Panc1 (cell line): ENCODE results near the gene TRO. TPM values are rescaled to one million over a fixed set of nuclear protein-coding genes. Genes with fewer than 3 reads are reported as not detected.

Experiments
- ATAC-seq: fragments of 200-7000 bp; cut with Tn5 transposase; 2 replicates; pipeline ENCODE4 v1.9.1; 2020; ENCODE audit warnings: mild to moderate bottlenecking, moderate library complexity
- BruUV-seq: library from RNA; stranded (reverse); fragments of 400-500 nt; replicated peaks from 2 replicates; lab custom pipeline; 2021; lab: Mats Ljungman, UMichigan
- CTCF ChIA-PET: fragments of 300-600 bp; sonication (Branson Sonifier 250); formaldehyde crosslinking; loops from one replicate; lab custom pipeline; 2022; ENCODE audit warnings: antibody characterized with exemption; lab: Charles Lee
- POLR2A ChIA-PET: fragments of 300-600 bp; sonication (Branson Sonifier 250); formaldehyde crosslinking; loops from one replicate; lab custom pipeline; 2022; ENCODE audit warnings: antibody characterized with exemption; lab: Charles Lee
- DNase-seq: peaks from one replicate; pipeline ENCODE4 v3.0.0-alpha.2; 2010; ENCODE audit warnings: low read depth, low spot score
- H3K27ac ChIP-seq: 2 replicates; pipeline ENCODE4 v1.5.1; 2011; ENCODE audit warnings: mild to moderate bottlenecking, low read length, inconsistent platforms
- H3K27me3 ChIP-seq: fragments of 200-500 bp; sonication (Bioruptor generic); 2 replicates; pipeline ENCODE4 v1.6.0; 2014; ENCODE audit warnings: low read length, inconsistent platforms; ENCODE audit not compliant: control insufficient read depth, insufficient read depth
- H3K36me3 ChIP-seq: fragments of 200-500 bp; sonication (Bioruptor generic); 2 replicates; pipeline ENCODE4 v1.5.1; 2014; ENCODE audit warnings: inconsistent platforms, mild to moderate bottlenecking, low read length, moderate library complexity; ENCODE audit not compliant: control insufficient read depth, insufficient read depth
- H3K4me1 ChIP-seq: 2 replicates; pipeline ENCODE4 v1.5.1; 2011; ENCODE audit warnings: inconsistent platforms, mild to moderate bottlenecking, low read length, moderate library complexity; ENCODE audit not compliant: control insufficient read depth, insufficient read depth
- H3K4me3 ChIP-seq, 2 experiments: 2 replicates each; pipeline ENCODE4 v1.5.1; 2011 to 2012; ENCODE audit warnings: low read depth in 2 of 2, low read length in 2 of 2, mild to moderate bottlenecking in 2 of 2, inconsistent platforms in 1 of 2, moderate library complexity in 1 of 2
- H3K9me3 ChIP-seq: fragments of 200-500 bp; sonication (Bioruptor generic); 2 replicates; pipeline ENCODE4 v1.5.1; 2014; ENCODE audit warnings: low read depth, mild to moderate bottlenecking, inconsistent platforms, low read length, moderate library complexity; ENCODE audit not compliant: control insufficient read depth, insufficient read depth
- POLR2AphosphoS5 ChIP-seq: IDR thresholded peaks from 2 replicates; pipeline ENCODE4 v1.6.1; 2012; ENCODE audit warnings: mild to moderate bottlenecking, low read depth, low read length, moderate library complexity
- REST ChIP-seq, 2 experiments: IDR thresholded peaks; 2 replicates each; pipeline ENCODE4 v1.6.1; 2011 to 2012; ENCODE audit warnings: low read depth in 2 of 2, control low read depth in 1 of 2, low read length in 1 of 2, mild to moderate bottlenecking in 1 of 2, moderate library complexity in 1 of 2; ENCODE audit not compliant: insufficient read depth in 1 of 2
- SIN3A ChIP-seq: IDR thresholded peaks from 2 replicates; pipeline ENCODE4 v1.6.1; 2012; ENCODE audit warnings: low read depth, mild to moderate bottlenecking, low read length, moderate library complexity, borderline replicate concordance; ENCODE audit not compliant: insufficient read depth
- TCF7L2 ChIP-seq: IDR thresholded peaks from 2 replicates; pipeline ENCODE4 v1.6.1; 2011; ENCODE audit warnings: mild to moderate bottlenecking, low read depth, low read length, inconsistent platforms
- in situ Hi-C: cut with HindIII; loops from 2 replicates; pipeline ENCODE4 v1.10.0; 2016; ENCODE audit warnings: low sequenced_read_pairs, low pct_unique_long_range_greater_than_20kb
- intact Hi-C: fragments of 100-400 bp; cut with micrococcal nuclease; formaldehyde crosslinking; loops from one replicate; pipeline ENCODE4 v1.10.0; 2022; ENCODE audit not compliant: unreplicated experiment
- total RNA-seq: library from RNA; stranded (reverse); gene quantifications from one replicate; pipeline ENCODE4 v1.2.1, GENCODE V29; 2021; ENCODE audit not compliant: unreplicated experiment
- TF ChIP-seq, protein P1 (sequence below): fragments of 450-650 bp; IDR thresholded peaks from 2 replicates; pipeline ENCODE4 v1.5.1; 2017; ENCODE audit warnings: mild to moderate bottlenecking

The TRO gene
- total RNA-seq, 1 experiment from 2014 or later = 2.4 TPM

- Histone ChIP-seq H3K27ac (no peak overlapping the region), H3K4me1 (no peaks in the 10 kb centered on the region), H3K36me3 (no peaks in the 10 kb centered on the region), H3K27me3 (no peaks in the 10 kb centered on the region), H3K9me3 (no peaks in the 10 kb centered on the region), H3K4me3 (no peak overlapping the region)
- TF ChIP-seq, protein P1, sequence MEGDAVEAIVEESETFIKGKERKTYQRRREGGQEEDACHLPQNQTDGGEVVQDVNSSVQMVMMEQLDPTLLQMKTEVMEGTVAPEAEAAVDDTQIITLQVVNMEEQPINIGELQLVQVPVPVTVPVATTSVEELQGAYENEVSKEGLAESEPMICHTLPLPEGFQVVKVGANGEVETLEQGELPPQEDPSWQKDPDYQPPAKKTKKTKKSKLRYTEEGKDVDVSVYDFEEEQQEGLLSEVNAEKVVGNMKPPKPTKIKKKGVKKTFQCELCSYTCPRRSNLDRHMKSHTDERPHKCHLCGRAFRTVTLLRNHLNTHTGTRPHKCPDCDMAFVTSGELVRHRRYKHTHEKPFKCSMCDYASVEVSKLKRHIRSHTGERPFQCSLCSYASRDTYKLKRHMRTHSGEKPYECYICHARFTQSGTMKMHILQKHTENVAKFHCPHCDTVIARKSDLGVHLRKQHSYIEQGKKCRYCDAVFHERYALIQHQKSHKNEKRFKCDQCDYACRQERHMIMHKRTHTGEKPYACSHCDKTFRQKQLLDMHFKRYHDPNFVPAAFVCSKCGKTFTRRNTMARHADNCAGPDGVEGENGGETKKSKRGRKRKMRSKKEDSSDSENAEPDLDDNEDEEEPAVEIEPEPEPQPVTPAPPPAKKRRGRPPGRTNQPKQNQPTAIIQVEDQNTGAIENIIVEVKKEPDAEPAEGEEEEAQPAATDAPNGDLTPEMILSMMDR = no peak
- TF ChIP-seq TCF7L2 (no peak), SIN3A (no peak), REST (IDR thresholded peaks at IDR 0.05; ENCODE audit: insufficient read depth in 1 of 2, low read depth in 2 of 2, low read length in 1 of 2) (no peak), POLR2AphosphoS5 (no peak)
- ChIA-PET CTCF (no interaction called here), POLR2A (no interaction called here)
- DNase-seq (no peak), ATAC-seq (no peak)
- intact Hi-C loops = no loop called here
- no TSS peak for BruUV-seq
- in situ Hi-C loops = no loop called here
These were observed 59.7 kb downstream of the TRO start for GRCh38 chrX:54980334-54980733.

Other genes starting within 250 kb of the TRO start
- gene ITIH6, start 122.6 kb upstream of the TRO start, total RNA-seq = not detected
- gene MAGED2, start 113.1 kb upstream of the TRO start, total RNA-seq = 69.5 TPM
- 0.36 TPM for gene PFKFB1, start 73.4 kb downstream of the TRO start, total RNA-seq
- 32.3 TPM for gene APEX2, start 79.5 kb downstream of the TRO start, total RNA-seq
- gene ALAS2, start 110.2 kb downstream of the TRO start, total RNA-seq = not detected
- gene PAGE2B, start 154.2 kb downstream of the TRO start, total RNA-seq = not detected
- not detected for gene PAGE2, start 168.2 kb downstream of the TRO start, total RNA-seq